OCI-LY1 (cell line): ENCODE measurements around the gene NCCRP1.

Experiments
- EZH2 ChIP-seq: fragments of 200-600 bp; sonication (generic), shearing (Covaris generic); IDR thresholded peaks from 2 replicates; pipeline ENCODE4 v1.8.0; 2017; ENCODE audit warnings: borderline replicate concordance, mixed run types, mild to moderate bottlenecking, antibody characterized with exemption, low read length, moderate library complexity, mixed read lengths
- TF ChIP-seq, protein P1 (sequence below): fragments of 200-600 bp; sonication (generic), shearing (Covaris generic); IDR thresholded peaks from 2 replicates; pipeline ENCODE4 v1.5.1; 2017; ENCODE audit warnings: mild to moderate bottlenecking, antibody characterized with exemption, low read length, moderate library complexity, mixed read lengths

DNA sequence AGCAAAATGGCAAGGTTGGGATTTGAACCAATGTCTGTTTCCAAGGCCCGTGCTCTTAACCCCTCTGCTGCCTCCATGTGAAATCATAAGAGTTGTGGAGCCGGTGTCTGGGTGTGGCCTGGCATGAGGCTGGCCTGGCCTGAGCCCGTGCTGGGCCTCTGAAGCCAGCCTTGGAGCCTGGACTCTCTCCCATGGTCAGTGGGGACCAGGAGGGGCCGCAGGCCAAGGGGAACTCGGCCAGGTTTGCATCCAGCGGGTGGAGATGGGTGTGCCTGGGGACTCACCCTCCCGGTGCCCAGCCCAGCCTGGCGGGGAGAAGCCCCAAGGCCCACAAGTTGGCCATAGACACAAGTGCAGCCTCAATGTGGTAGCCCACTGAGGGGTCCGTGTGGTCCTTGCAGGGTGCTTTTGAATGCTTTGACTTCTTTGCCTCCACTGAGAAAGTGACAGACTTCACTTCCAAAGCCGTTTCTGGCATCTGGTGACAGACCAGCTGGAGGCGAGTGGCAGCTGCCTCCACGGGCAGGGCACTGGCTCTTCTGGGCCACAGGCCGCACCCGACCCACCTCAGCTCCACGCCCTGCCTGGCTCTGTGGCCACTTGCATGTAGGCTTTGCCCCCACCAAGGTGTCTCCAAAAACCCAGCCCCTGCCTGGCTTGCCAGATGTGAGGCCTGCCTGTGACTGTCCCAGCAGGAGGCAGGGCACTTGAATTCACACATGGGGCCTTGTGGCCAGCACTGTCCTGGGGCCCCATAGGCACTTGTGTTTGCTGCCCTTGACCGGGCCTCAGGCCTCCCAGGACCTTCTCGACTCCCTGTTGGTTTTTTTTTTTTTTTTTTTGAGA lies 26.2 kb upstream of the NCCRP1 start:
- TF ChIP-seq, protein P1, sequence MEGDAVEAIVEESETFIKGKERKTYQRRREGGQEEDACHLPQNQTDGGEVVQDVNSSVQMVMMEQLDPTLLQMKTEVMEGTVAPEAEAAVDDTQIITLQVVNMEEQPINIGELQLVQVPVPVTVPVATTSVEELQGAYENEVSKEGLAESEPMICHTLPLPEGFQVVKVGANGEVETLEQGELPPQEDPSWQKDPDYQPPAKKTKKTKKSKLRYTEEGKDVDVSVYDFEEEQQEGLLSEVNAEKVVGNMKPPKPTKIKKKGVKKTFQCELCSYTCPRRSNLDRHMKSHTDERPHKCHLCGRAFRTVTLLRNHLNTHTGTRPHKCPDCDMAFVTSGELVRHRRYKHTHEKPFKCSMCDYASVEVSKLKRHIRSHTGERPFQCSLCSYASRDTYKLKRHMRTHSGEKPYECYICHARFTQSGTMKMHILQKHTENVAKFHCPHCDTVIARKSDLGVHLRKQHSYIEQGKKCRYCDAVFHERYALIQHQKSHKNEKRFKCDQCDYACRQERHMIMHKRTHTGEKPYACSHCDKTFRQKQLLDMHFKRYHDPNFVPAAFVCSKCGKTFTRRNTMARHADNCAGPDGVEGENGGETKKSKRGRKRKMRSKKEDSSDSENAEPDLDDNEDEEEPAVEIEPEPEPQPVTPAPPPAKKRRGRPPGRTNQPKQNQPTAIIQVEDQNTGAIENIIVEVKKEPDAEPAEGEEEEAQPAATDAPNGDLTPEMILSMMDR = no peak
- TF ChIP-seq EZH2 = no peak
